Measurements from ENCODE around the gene SLC28A1. TPM values are rescaled to one million over a fixed set of nuclear protein-coding genes. Genes with fewer than 3 reads are reported as not detected.

SLC28A1 gene
- total RNA-seq, 2 donors from 2014 or later, result not detected

- Mint-ChIP-seq H3K36me3 (ENCODE audit: low read depth) (no peaks in the 10 kb centered on the region), H3K9me3 (no peaks in the 10 kb centered on the region), H3K27ac (no peak overlapping the region), H3K27me3 (peaks cover 13% of the 10 kb centered on the region), H3K4me1 (no peaks in the 10 kb centered on the region), H3K4me3 (no peak overlapping the region)
- ATAC-seq (replicated peaks), result no peak
Measured at GRCh38 chr15:84962955-84963354, 78.5 kb downstream of the SLC28A1 start.

GRCh38 chr15:84967380-84967779 is 82.9 kb downstream of the SLC28A1 start:
- Mint-ChIP-seq H3K36me3 (ENCODE audit: low read depth) (no peaks in the 10 kb centered on the region), H3K4me3 (no peak overlapping the region), H3K27me3 (peaks cover 6% of the 10 kb centered on the region), H3K27ac (no peak overlapping the region), H3K9me3 (no peaks in the 10 kb centered on the region), H3K4me1 (no peaks in the 10 kb centered on the region)
- ATAC-seq (replicated peaks), result no peak

GRCh38 chr15:84968301-84968700 is 83.8 kb downstream of the SLC28A1 start:
- no peaks in the 10 kb centered on the region for H3K36me3 Mint-ChIP-seq (ENCODE audit: low read depth)
- no peak for ATAC-seq (replicated peaks)
- H3K9me3 Mint-ChIP-seq, result no peaks in the 10 kb centered on the region
- H3K4me1 Mint-ChIP-seq, result no peaks in the 10 kb centered on the region
- H3K27me3 Mint-ChIP-seq, result peaks cover 6% of the 10 kb centered on the region
- no peak overlapping the region for H3K4me3 Mint-ChIP-seq
- no peak overlapping the region for H3K27ac Mint-ChIP-seq

DNA sequence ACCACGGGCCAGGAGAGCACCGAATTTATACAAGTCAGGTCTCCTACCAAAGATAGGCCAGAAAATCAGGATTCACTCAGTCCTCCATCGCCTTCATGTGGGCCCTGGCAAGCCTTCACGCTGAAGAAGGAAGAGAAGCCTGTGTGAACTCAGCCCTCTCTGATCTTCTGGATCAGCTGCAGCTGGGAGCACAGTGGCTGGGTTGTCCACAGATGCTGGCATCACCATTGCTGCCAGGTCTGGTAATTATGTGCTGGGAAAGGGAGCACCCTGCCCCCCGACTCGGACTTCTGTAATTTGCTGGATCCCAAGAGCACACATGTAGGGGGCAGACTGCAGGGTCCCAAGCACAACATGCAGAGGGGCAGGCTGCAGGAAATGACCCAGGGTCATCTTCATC is 84.8 kb downstream of the SLC28A1 start:
- H3K36me3 Mint-ChIP-seq (ENCODE audit: low read depth), result no peaks in the 10 kb centered on the region
- no peak overlapping the region for H3K27ac Mint-ChIP-seq
- H3K4me3 Mint-ChIP-seq, result no peak overlapping the region
- ATAC-seq (replicated peaks), result no peak
- H3K4me1 Mint-ChIP-seq, result no peaks in the 10 kb centered on the region
- H3K9me3 Mint-ChIP-seq, result no peaks in the 10 kb centered on the region
- peaks cover under 1% of the 10 kb centered on the region for H3K27me3 Mint-ChIP-seq

- no peaks in the 10 kb centered on the region for H3K27me3 Mint-ChIP-seq
- no peaks in the 10 kb centered on the region for H3K4me1 Mint-ChIP-seq
- H3K27ac Mint-ChIP-seq, result no peak overlapping the region
- H3K4me3 Mint-ChIP-seq, result no peak overlapping the region
- ATAC-seq (replicated peaks), result no peak
- no peaks in the 10 kb centered on the region for H3K36me3 Mint-ChIP-seq (ENCODE audit: low read depth)
- no peaks in the 10 kb centered on the region for H3K9me3 Mint-ChIP-seq
Measured at GRCh38 chr15:84970843-84971242, 86.4 kb downstream of the SLC28A1 start.

DNA sequence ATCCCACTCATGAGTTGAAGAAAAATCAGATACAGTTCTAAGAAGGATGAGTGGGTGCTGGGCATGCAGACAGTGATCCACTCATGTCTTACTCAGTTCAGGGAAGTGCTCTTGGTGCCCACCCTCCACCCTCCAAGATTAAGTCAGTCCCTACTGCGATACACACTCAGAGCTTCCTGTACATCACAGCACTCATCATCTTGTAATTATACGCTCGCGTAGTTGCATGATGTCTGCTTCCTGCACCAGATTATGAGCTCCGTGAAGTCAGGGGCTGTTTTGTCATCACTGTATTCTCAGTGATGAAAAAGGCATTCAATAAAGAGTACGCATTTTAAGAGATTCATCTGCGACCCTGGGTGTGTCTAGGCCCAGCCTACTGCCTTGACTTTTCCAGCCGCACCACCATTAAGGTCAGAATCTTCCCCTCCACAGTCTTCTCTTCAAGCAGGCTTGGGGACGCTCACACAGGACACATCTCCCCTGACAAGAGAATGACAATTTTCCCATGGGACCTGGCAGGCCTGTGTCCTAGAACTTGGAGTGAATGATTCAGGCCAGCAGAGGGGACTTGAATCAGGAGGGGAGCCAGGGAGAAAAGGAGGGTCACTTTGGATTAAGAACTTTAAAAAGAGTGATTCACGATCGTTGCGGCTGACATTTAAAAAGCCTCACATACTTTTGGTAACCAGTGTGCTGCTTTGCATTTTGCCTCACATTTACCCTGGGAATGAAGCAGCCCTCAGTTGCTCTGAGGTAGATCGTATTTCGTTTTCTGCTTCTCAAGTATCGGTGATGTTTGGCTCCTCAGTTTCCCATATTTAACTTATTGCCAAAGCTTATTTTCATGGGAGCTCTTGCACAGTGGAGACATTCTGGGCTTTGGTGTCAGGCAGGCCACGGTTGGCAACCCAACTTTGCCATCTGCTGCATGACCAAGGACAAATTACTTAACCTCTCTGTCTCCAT is 89.3 kb downstream of the SLC28A1 start:
- Mint-ChIP-seq H3K4me3 (no peak overlapping the region), H3K4me1 (no peaks in the 10 kb centered on the region), H3K27me3 (no peaks in the 10 kb centered on the region), H3K36me3 (ENCODE audit: low read depth) (no peaks in the 10 kb centered on the region), H3K9me3 (no peaks in the 10 kb centered on the region), H3K27ac (no peak overlapping the region)
- ATAC-seq (replicated peaks), result no peak

GRCh38 chr15:84975871-84976351 is 91.4 kb downstream of the SLC28A1 start:
- H3K4me1 Mint-ChIP-seq, result no peaks in the 10 kb centered on the region
- H3K9me3 Mint-ChIP-seq, result no peaks in the 10 kb centered on the region
- no peak overlapping the region for H3K27ac Mint-ChIP-seq
- no peak for ATAC-seq (replicated peaks)
- no peaks in the 10 kb centered on the region for H3K36me3 Mint-ChIP-seq (ENCODE audit: low read depth)
- no peaks in the 10 kb centered on the region for H3K27me3 Mint-ChIP-seq
- H3K4me3 Mint-ChIP-seq, result no peak overlapping the region

- H3K27ac Mint-ChIP-seq, result no peak overlapping the region
- H3K4me1 Mint-ChIP-seq, result no peaks in the 10 kb centered on the region
- ATAC-seq (replicated peaks), result no peak
- H3K27me3 Mint-ChIP-seq, result no peaks in the 10 kb centered on the region
- H3K9me3 Mint-ChIP-seq, result no peaks in the 10 kb centered on the region
- no peak overlapping the region for H3K4me3 Mint-ChIP-seq
- H3K36me3 Mint-ChIP-seq (ENCODE audit: low read depth), result no peaks in the 10 kb centered on the region
Measured at GRCh38 chr15:84976746-84977345, 92.4 kb downstream of the SLC28A1 start.

- Mint-ChIP-seq H3K4me1 (no peaks in the 10 kb centered on the region), H3K4me3 (peak overlapping the region; percentile 88), H3K27me3 (no peaks in the 10 kb centered on the region), H3K36me3 (ENCODE audit: low read depth) (no peaks in the 10 kb centered on the region), H3K27ac (peak overlapping the region; percentile 89), H3K9me3 (no peaks in the 10 kb centered on the region)
- no peak for ATAC-seq (replicated peaks)
Measured at GRCh38 chr15:84979651-84980050, 95.2 kb downstream of the SLC28A1 start.

DNA sequence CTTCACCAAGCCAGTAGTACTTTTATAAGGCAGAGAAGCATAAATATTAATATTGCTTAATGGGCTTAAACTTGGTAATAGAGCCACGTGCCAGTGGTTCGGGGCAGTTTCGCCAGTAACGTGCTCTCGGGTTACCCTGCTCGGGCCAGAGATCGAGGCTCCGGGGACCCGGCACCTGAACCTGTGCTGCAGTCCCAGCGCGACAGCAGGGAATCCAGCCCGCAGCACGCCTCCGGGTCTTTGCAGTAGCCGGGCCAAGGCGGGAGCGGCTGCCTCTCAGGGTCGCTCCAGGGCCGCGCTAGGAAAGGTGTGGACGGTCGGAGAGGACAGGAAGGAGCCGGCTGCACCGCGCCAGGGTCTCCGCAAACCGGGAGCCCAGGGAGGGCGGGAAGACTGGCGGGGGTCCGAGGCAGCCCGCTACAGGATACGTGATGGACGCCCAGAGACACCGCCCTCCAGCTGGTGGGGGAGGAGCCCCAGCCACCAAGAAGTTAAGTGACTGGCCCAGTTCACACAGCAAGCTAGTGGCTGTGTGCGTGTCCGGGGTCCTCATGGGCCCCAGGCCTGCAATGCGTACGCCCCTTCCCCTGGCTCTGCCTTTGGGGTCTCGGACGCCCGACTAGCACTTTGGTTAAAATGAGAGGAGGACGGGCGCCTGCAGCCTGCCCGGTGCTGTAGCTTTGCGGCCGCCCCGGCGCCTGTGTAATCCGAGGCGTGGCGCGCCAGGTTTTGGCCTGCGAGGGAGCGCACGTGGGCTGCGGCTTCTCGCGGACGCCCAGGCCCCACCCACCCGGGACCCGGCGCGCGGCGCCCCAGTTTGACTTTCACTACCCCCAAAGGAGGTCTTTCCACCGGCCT is 96.0 kb downstream of the SLC28A1 start:
- Mint-ChIP-seq H3K27me3 (no peaks in the 10 kb centered on the region), H3K9me3 (no peaks in the 10 kb centered on the region)
- peak; percentile 76 for ATAC-seq (replicated peaks)

GRCh38 chr15:84981054-84981710 is 96.7 kb downstream of the SLC28A1 start:
- H3K36me3 Mint-ChIP-seq (ENCODE audit: low read depth), result no peaks in the 10 kb centered on the region
- peaks cover 6% of the 10 kb centered on the region for H3K4me1 Mint-ChIP-seq
- H3K9me3 Mint-ChIP-seq, result no peaks in the 10 kb centered on the region
- H3K27ac Mint-ChIP-seq, result peak overlapping the region; percentile 89
- ATAC-seq (replicated peaks), result peak; percentile 83
- H3K4me3 Mint-ChIP-seq, result peak overlapping the region; percentile 88
- no peaks in the 10 kb centered on the region for H3K27me3 Mint-ChIP-seq

More for the DNA sequence above, 96.0 kb downstream of the SLC28A1 start:
- H3K4me1 Mint-ChIP-seq, result peaks cover 2% of the 10 kb centered on the region
- peak overlapping the region; percentile 89 for H3K27ac Mint-ChIP-seq
- peak overlapping the region; percentile 88 for H3K4me3 Mint-ChIP-seq
- H3K36me3 Mint-ChIP-seq (ENCODE audit: low read depth), result no peaks in the 10 kb centered on the region

- Mint-ChIP-seq H3K4me1 (peaks cover 10% of the 10 kb centered on the region), H3K36me3 (ENCODE audit: low read depth) (no peaks in the 10 kb centered on the region), H3K27ac (peak within 1 kb of the TSS; percentile 89), H3K4me3 (peak within 1 kb of the TSS; percentile 89), H3K9me3 (no peaks in the 10 kb centered on the region), H3K27me3 (no peaks in the 10 kb centered on the region)
- ATAC-seq (replicated peaks), result peak; percentile 22
Measured at GRCh38 chr15:84981711-84982300, 97.3 kb downstream of the SLC28A1 start, which contains the start of gene PDE8A. TSS of gene PDE8A (plus strand) at chr15:84981856. CDS start at chr15:84982163, 307 bp downstream.

GRCh38 chr15:84982301-84982920 is 97.9 kb downstream of the SLC28A1 start:
- no peak for ATAC-seq (replicated peaks)
- H3K4me3 Mint-ChIP-seq, result peak overlapping the region; percentile 89
- H3K9me3 Mint-ChIP-seq, result no peaks in the 10 kb centered on the region
- H3K36me3 Mint-ChIP-seq (ENCODE audit: low read depth), result no peaks in the 10 kb centered on the region
- H3K27me3 Mint-ChIP-seq, result no peaks in the 10 kb centered on the region
- H3K27ac Mint-ChIP-seq, result peak overlapping the region; percentile 83
- H3K4me1 Mint-ChIP-seq, result peaks cover 10% of the 10 kb centered on the region
